ENCODE data around the gene CIDEC. TPM values are rescaled to one million over a fixed set of nuclear protein-coding genes. Genes with fewer than 3 reads are reported as not detected.

Gene CIDEC
- total RNA-seq, 3 donors from 2014 or later = 92.3 to 1,697 (median 153) TPM

DNA sequence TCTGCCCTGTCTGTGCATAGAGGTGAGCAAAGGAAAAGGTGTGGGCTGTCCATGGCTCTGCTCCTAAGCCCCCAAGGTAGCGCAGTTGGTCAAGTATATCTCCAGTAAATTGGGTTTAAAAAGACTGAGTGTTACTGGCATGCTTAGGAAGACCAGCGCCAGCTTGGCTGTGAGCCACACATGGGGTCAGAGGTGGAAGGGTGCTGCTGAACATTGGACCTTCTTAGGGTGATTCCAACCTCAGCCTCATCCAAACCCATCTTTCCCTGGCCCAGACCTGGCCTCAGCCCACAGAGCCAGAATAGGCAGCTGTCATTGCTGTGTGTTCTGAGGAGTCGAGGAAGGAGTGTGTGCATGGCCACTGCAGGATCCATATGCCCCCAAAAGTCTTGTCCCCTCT is 28.2 kb upstream of the CIDEC start:
- no peak overlapping the region for H3K4me3 ChIP-seq
- intact Hi-C loops (cut with DNase I; ENCODE audit: low total_unique reads) = no loop called here
- DNase-seq (ENCODE audit: low spot score in 2 of 2) = no peak
- no peaks in the 10 kb centered on the region for H3K36me3 ChIP-seq
- no peak for TF ChIP-seq POLR2AphosphoS5 (IDR thresholded peaks at IDR 0.05)
- H3K27me3 ChIP-seq = no peaks in the 10 kb centered on the region
- H3K27ac ChIP-seq = no peak overlapping the region
- H3K9me3 ChIP-seq = no peaks in the 10 kb centered on the region
- no peaks in the 10 kb centered on the region for H3K4me1 ChIP-seq

DNA sequence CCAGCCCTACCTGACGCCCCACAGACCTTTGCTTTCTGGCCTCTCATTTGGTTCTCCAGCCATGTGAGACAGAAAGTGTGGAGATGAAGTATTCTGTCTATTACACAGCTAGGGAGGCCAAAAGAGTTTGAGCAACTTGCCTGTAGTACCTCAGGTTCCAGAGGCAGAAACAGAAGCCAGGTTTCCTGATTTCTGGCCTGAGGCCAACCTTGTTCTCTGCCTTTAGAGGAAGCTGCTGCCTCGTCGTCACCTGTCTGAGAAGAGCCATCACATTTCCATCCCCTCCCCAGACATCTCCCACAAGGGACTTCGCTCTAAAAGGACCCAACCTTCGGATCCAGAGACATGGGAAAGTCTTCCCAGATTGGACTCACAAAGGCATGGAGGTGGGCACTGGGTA is 26.4 kb upstream of the CIDEC start:
- intact Hi-C loops (cut with DNase I; ENCODE audit: low total_unique reads) = no loop called here
- Histone ChIP-seq H3K4me3 (no peak overlapping the region), H3K27me3 (no peaks in the 10 kb centered on the region), H3K4me1 (no peaks in the 10 kb centered on the region), H3K36me3 (no peaks in the 10 kb centered on the region), H3K9me3 (no peaks in the 10 kb centered on the region), H3K27ac (no peak overlapping the region)
- TF ChIP-seq POLR2A (IDR thresholded peaks at IDR 0.05) (no peak), POLR2AphosphoS5 (IDR thresholded peaks at IDR 0.05) (no peak)
- TF ChIP-seq, protein P1, sequence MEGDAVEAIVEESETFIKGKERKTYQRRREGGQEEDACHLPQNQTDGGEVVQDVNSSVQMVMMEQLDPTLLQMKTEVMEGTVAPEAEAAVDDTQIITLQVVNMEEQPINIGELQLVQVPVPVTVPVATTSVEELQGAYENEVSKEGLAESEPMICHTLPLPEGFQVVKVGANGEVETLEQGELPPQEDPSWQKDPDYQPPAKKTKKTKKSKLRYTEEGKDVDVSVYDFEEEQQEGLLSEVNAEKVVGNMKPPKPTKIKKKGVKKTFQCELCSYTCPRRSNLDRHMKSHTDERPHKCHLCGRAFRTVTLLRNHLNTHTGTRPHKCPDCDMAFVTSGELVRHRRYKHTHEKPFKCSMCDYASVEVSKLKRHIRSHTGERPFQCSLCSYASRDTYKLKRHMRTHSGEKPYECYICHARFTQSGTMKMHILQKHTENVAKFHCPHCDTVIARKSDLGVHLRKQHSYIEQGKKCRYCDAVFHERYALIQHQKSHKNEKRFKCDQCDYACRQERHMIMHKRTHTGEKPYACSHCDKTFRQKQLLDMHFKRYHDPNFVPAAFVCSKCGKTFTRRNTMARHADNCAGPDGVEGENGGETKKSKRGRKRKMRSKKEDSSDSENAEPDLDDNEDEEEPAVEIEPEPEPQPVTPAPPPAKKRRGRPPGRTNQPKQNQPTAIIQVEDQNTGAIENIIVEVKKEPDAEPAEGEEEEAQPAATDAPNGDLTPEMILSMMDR (IDR thresholded peaks at IDR 0.05) = no peak
- DNase-seq (ENCODE audit: low spot score in 2 of 2) = no peak

DNA sequence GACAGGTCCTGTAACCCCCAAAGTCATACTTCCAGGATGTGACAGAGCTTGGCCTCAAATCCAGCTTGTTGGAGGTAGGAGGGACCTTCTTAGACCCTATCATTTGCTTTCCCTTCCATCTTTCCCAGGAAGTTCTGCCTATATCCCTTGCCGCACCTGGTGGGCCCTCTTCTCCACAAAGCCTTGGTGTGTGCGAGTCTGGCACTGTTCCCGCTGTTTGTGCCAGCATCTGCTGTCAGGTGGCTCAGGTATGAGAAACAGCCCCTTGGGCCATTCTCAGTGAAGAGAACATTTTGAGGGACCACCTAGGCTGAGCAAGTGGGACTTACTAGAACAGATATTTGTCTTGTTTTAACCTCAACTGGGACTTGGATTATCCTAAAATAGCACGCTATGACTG is 23.9 kb upstream of the CIDEC start:
- H3K4me3 ChIP-seq = peak overlapping the region in 2 of 3 donors; percentile 56 to 63
- H3K9me3 ChIP-seq = no peaks in the 10 kb centered on the region
- peaks cover 0 to 2% of the 10 kb centered on the region in 2 donors for H3K4me1 ChIP-seq
- peak overlapping the region; percentile 82 to 84 for H3K27ac ChIP-seq
- H3K36me3 ChIP-seq = no peaks in the 10 kb centered on the region
- no peak for TF ChIP-seq POLR2A (IDR thresholded peaks at IDR 0.05)
- TF ChIP-seq, protein P1 (IDR thresholded peaks at IDR 0.05) = no peak
- no peak for TF ChIP-seq POLR2AphosphoS5 (IDR thresholded peaks at IDR 0.05)
- no peaks in the 10 kb centered on the region for H3K27me3 ChIP-seq
- peak in 1 of 2 donors; percentile 71 for DNase-seq (ENCODE audit: low spot score in 2 of 2)
- intact Hi-C loops (cut with DNase I; ENCODE audit: low total_unique reads) = no loop called here

DNA sequence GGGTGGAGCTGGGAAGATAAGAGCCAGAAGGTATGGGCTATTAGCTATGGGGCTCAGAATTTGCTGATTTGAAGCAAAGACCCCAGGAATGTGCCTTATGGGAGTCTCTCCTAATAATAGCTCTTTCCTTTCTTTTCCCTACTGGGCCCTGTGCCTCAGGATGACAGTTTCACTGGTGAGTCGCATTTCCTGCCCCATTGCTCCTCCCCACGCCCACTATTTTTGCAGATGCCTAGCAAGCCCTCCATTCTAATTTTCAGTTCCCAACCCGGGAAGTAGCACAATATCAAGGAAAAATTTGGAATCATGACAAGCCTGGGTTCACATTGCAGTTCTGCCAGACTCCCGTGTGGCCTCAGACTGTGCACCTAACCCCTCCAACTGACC is 23.2 kb upstream of the CIDEC start:
- H3K36me3 ChIP-seq = no peaks in the 10 kb centered on the region
- H3K9me3 ChIP-seq = no peaks in the 10 kb centered on the region
- no peak for DNase-seq (ENCODE audit: low spot score in 2 of 2)
- H3K4me1 ChIP-seq = peaks cover 0 to 9% of the 10 kb centered on the region in 2 donors
- no peaks in the 10 kb centered on the region for H3K27me3 ChIP-seq
- no peak for TF ChIP-seq POLR2A (IDR thresholded peaks at IDR 0.05)
- TF ChIP-seq POLR2AphosphoS5 (IDR thresholded peaks at IDR 0.05) = no peak
- TF ChIP-seq, protein P1 (IDR thresholded peaks at IDR 0.05) = no peak
- H3K4me3 ChIP-seq = peak overlapping the region; percentile 20 to 63 (median 56)
- intact Hi-C loops (cut with DNase I; ENCODE audit: low total_unique reads) = no loop called here
- peak overlapping the region; percentile 82 to 84 for H3K27ac ChIP-seq

DNA sequence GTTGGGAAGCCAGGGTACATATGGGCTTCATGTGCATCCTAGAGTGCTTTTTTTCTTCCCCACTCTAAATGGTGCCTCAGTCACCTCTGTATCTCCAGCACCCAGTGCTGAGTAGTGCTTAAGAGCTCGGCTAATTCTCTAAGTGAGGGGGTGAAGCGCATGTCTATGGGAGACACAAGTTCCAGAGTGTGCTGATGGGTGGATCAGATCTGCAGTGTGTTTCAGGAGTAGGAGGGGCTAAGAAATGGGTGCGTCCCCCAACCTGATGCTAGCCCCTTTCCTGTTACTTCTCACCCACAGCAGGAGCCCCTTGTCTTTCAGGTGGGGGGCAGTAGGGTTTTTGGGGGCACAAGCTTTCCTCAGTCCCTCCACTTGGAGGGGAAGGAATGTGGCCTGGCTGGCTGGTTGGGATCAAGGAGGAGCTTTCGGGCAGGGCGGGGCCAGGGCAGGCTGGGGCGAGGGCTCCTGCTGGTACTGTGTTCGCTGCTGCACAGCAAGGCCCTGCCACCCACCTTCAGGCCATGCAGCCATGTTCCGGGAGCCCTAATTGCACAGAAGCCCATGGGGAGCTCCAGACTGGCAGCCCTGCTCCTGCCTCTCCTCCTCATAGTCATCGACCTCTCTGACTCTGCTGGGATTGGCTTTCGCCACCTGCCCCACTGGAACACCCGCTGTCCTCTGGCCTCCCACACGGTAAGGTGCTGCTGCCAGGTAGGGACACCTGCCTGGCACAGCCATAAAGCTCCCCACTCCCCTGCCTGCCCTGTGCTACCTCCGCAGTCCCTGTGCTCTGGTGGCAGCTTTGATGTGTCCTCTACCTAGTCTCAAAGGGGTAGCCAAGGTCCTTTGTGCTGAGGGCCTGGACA is 22.6 kb upstream of the CIDEC start, which contains the start of gene IL17RE:
TSS of gene IL17RE (plus strand) at position 477 of the 866 bp plus-strand sequence. CDS start at position 562, 85 bp downstream.
- TF ChIP-seq POLR2A (IDR thresholded peaks at IDR 0.05) (no peak), POLR2AphosphoS5 (IDR thresholded peaks at IDR 0.05) (no peak)
- TF ChIP-seq, protein P1 (IDR thresholded peaks at IDR 0.05) = no peak
- intact Hi-C loops (cut with DNase I; ENCODE audit: low total_unique reads) = no loop called here
- Histone ChIP-seq H3K27me3 (no peaks in the 10 kb centered on the region), H3K4me3 (peak within 1 kb of the TSS; percentile 20 to 63 (median 56)), H3K9me3 (no peaks in the 10 kb centered on the region), H3K27ac (peak within 1 kb of the TSS; percentile 82 to 84), H3K4me1 (peaks cover 0 to 9% of the 10 kb centered on the region in 2 donors), H3K36me3 (no peaks in the 10 kb centered on the region)
- peak in 1 of 2 donors; percentile 63 for DNase-seq (ENCODE audit: low spot score in 2 of 2)

Measured in breast epithelium (tissue), 4 donors.